Right atrium auricular region (tissue), 2 donors: ENCODE data around the gene NCAPG2. TPM values are rescaled to one million over a fixed set of nuclear protein-coding genes. Genes with fewer than 3 reads are reported as not detected.

Source experiments
- DNase-seq: peaks from one replicate; pipeline ENCODE4 v3.0.0-alpha.2; 2019; ENCODE audit warnings: low spot score
- H3K27ac ChIP-seq, 2 donors: fragments of 200-600 bp; sonication (generic); 1 replicate in 1 of 2; 2 replicates in 1 of 2; pipeline ENCODE4 v1.5.1; 2016 to 2019
- H3K27me3 ChIP-seq, 2 donors: fragments of 200-600 bp; sonication (generic); one replicate each; pipeline versions ENCODE4 v1.5.1 to v1.6.0; 2017 to 2019
- H3K36me3 ChIP-seq: fragments of 200-600 bp; sonication (generic); one replicate; pipeline ENCODE4 v1.5.1; 2016
- H3K4me1 ChIP-seq, 2 donors: fragments of 200-600 bp; sonication (generic); one replicate each; pipeline versions ENCODE4 v1.5.1 to v1.6.0; 2017 to 2019
- H3K4me3 ChIP-seq, 2 donors: fragments of 200-600 bp; sonication (generic); 1 replicate in 1 of 2; 2 replicates in 1 of 2; pipeline ENCODE4 v1.5.1; 2017 to 2019; ENCODE audit warnings: mild to moderate bottlenecking in 1 of 2, moderate library complexity in 1 of 2
- H3K9me3 ChIP-seq, 2 donors: fragments of 200-600 bp; sonication (generic); one replicate each; pipeline ENCODE4 v1.5.1; 2019
- CTCF ChIP-seq, 2 donors: fragments of 200-600 bp; sonication (generic); IDR thresholded peaks; one replicate each; pipeline ENCODE4 v1.5.1; 2019; ENCODE audit warnings: antibody characterized with exemption in 2 of 2
- total RNA-seq, 2 donors: library from RNA; depleted of rRNA; stranded (reverse); fragments of >200 nt; gene quantifications; one replicate each; pipeline ENCODE4 v1.1.0, GENCODE V29; 2016

The NCAPG2 gene
- total RNA-seq, 2 donors from 2014 or later, result 2.8 to 3.1 TPM

GRCh38 chr7:158732494-158733219 lies 28.1 kb upstream of the NCAPG2 start:
- TF ChIP-seq CTCF (IDR thresholded peaks at IDR 0.05), result no peak
- Histone ChIP-seq H3K27me3 (no peaks in the 10 kb centered on the region), H3K9me3 (no peaks in the 10 kb centered on the region), H3K4me1 (no peaks in the 10 kb centered on the region), H3K4me3 (no peak overlapping the region), H3K27ac (no peak overlapping the region), H3K36me3 (peaks cover 60% of the 10 kb centered on the region)
- no peak for DNase-seq

GRCh38 chr7:158731761-158732160 lies 27.2 kb upstream of the NCAPG2 start:
- Histone ChIP-seq H3K27me3 (no peaks in the 10 kb centered on the region), H3K9me3 (no peaks in the 10 kb centered on the region), H3K36me3 (peaks cover 51% of the 10 kb centered on the region), H3K4me3 (no peak overlapping the region), H3K4me1 (no peaks in the 10 kb centered on the region), H3K27ac (no peak overlapping the region)
- DNase-seq, result no peak
- TF ChIP-seq CTCF (IDR thresholded peaks at IDR 0.05), result no peak

GRCh38 chr7:158730383-158731346 lies 26.1 kb upstream of the NCAPG2 start:
- H3K27ac ChIP-seq, result no peak overlapping the region
- DNase-seq, result no peak
- no peaks in the 10 kb centered on the region for H3K4me1 ChIP-seq
- peaks cover 42% of the 10 kb centered on the region for H3K36me3 ChIP-seq
- H3K27me3 ChIP-seq, result no peaks in the 10 kb centered on the region
- TF ChIP-seq CTCF (IDR thresholded peaks at IDR 0.05), result no peak
- H3K9me3 ChIP-seq, result no peaks in the 10 kb centered on the region
- no peak overlapping the region for H3K4me3 ChIP-seq

GRCh38 chr7:158729646-158730382 lies 25.2 kb upstream of the NCAPG2 start:
- H3K4me1 ChIP-seq, result no peaks in the 10 kb centered on the region
- TF ChIP-seq CTCF (IDR thresholded peaks at IDR 0.05), result no peak
- H3K27ac ChIP-seq, result no peak overlapping the region
- no peaks in the 10 kb centered on the region for H3K27me3 ChIP-seq
- H3K9me3 ChIP-seq, result no peaks in the 10 kb centered on the region
- peaks cover 35% of the 10 kb centered on the region for H3K36me3 ChIP-seq
- H3K4me3 ChIP-seq, result no peak overlapping the region
- DNase-seq, result no peak

GRCh38 chr7:158728911-158729645 lies 24.5 kb upstream of the NCAPG2 start:
- no peak for TF ChIP-seq CTCF (IDR thresholded peaks at IDR 0.05)
- Histone ChIP-seq H3K36me3 (peaks cover 28% of the 10 kb centered on the region), H3K4me3 (no peak overlapping the region), H3K4me1 (no peaks in the 10 kb centered on the region), H3K27ac (no peak overlapping the region), H3K27me3 (no peaks in the 10 kb centered on the region), H3K9me3 (no peaks in the 10 kb centered on the region)
- no peak for DNase-seq
